Tibial artery (tissue), 4 donors: ENCODE measurements around the gene ZC3H11A.

Experiments
- DNase-seq, 2 donors: peaks; one replicate each; pipeline ENCODE4 v3.0.0-alpha.2; 2019
- H3K27ac ChIP-seq, 2 donors: fragments of 200-600 bp; sonication (generic) in 1 of 2; 1 replicate in 1 of 2; 2 replicates in 1 of 2; pipeline ENCODE4 v1.5.1; 2018 to 2019; ENCODE audit warnings: mild to moderate bottlenecking in 1 of 2
- H3K27me3 ChIP-seq, 2 donors: fragments of 200-600 bp; sonication (generic) in 1 of 2; one replicate each; pipeline versions ENCODE4 v1.5.1 to v1.6.0; 2016 to 2019
- H3K36me3 ChIP-seq, 3 donors: fragments of 200-600 bp; sonication (generic) in 2 of 3; one replicate each; pipeline ENCODE4 v1.5.1; 2016 to 2019; ENCODE audit warnings: mild to moderate bottlenecking in 2 of 3
- H3K4me1 ChIP-seq, 4 donors: fragments of 200-600 bp; sonication (generic) in 2 of 4; 1 replicate in 3 of 4; 2 replicates in 1 of 4; pipeline ENCODE4 v1.5.1; 2016 to 2019
- H3K4me3 ChIP-seq, 2 donors: fragments of 200-600 bp; sonication (generic) in 1 of 2; 1 replicate in 1 of 2; 2 replicates in 1 of 2; pipeline ENCODE4 v1.5.1; 2018 to 2019; ENCODE audit warnings: mild to moderate bottlenecking in 2 of 2
- H3K9me3 ChIP-seq, 3 donors: fragments of 200-600 bp; sonication (generic) in 1 of 3; one replicate each; pipeline ENCODE4 v1.5.1; 2016 to 2019
- intact Hi-C: fragments of 100-400 bp; cut with DNase I; formaldehyde crosslinking; loops from one replicate; pipeline ENCODE4 v1.15.0; 2023; ENCODE audit warnings: low total_unique reads
- TF ChIP-seq, protein P1 (sequence below), 2 experiments: fragments of 200-600 bp in 1 of 2; fragments of 450-650 bp in 1 of 2; IDR thresholded peaks; one replicate each; pipeline ENCODE4 v1.5.1; 2017 to 2019; ENCODE audit warnings: antibody characterized with exemption in 2 of 2, mild to moderate bottlenecking in 1 of 2, moderate library complexity in 1 of 2

Gene ZC3H11A

DNA sequence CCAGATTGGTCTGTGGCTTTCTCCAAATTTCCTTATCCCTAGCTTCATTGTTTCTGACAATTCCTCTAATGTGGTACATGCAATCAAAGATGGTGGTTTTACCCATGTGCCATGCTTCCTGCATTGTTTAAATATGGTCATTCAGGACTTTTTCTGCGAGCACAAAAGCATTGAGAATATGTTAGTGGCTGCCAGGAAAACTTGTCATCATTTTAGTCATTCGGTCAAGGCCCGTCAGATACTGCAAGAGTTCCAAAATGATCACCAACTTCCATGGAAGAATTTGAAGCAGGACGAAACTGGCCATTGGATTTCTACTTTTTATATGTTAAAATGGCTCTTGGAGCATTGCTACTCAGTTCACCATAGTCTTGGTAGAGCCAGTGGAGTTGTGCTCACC lies 3.7 kb downstream of the ZC3H11A start:
- Histone ChIP-seq H3K27me3 (no peaks in the 10 kb centered on the region), H3K9me3 (no peaks in the 10 kb centered on the region), H3K4me3 (no peak overlapping the region), H3K27ac (no peak overlapping the region), H3K4me1 (peaks cover 9 to 76% (median 26%) of the 10 kb centered on the region in 4 donors), H3K36me3 (peaks cover 0 to 10% (median 0%) of the 10 kb centered on the region in 3 donors)
- DNase-seq = no peak
- intact Hi-C loops = no loop called here
- TF ChIP-seq, protein P1, sequence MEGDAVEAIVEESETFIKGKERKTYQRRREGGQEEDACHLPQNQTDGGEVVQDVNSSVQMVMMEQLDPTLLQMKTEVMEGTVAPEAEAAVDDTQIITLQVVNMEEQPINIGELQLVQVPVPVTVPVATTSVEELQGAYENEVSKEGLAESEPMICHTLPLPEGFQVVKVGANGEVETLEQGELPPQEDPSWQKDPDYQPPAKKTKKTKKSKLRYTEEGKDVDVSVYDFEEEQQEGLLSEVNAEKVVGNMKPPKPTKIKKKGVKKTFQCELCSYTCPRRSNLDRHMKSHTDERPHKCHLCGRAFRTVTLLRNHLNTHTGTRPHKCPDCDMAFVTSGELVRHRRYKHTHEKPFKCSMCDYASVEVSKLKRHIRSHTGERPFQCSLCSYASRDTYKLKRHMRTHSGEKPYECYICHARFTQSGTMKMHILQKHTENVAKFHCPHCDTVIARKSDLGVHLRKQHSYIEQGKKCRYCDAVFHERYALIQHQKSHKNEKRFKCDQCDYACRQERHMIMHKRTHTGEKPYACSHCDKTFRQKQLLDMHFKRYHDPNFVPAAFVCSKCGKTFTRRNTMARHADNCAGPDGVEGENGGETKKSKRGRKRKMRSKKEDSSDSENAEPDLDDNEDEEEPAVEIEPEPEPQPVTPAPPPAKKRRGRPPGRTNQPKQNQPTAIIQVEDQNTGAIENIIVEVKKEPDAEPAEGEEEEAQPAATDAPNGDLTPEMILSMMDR (IDR thresholded peaks at IDR 0.05) = no peak

DNA sequence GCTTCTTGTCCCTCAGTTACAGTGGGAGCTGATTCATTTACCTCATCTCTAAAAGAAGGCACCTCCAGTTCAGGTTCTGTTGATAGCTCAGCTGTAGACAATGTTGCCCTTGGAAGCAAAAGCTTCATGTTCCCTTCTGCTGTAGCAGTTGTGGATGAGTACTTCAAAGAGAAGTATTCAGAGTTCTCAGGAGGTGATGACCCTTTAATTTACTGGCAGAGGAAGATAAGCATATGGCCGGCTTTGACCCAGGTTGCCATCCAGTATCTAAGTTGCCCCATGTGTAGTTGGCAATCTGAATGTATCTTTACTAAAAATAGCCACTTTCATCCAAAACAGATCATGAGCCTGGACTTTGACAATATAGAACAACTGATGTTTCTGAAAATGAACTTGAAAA lies 4.5 kb downstream of the ZC3H11A start:
- no peak overlapping the region for H3K27ac ChIP-seq
- DNase-seq = no peak
- no peaks in the 10 kb centered on the region for H3K27me3 ChIP-seq
- H3K4me1 ChIP-seq = peaks cover 9 to 74% (median 26%) of the 10 kb centered on the region in 4 donors
- H3K4me3 ChIP-seq = no peak overlapping the region
- TF ChIP-seq, protein P1 (IDR thresholded peaks at IDR 0.05) = no peak
- H3K9me3 ChIP-seq = no peaks in the 10 kb centered on the region
- H3K36me3 ChIP-seq = peaks cover 0 to 12% (median 0%) of the 10 kb centered on the region in 3 donors
- intact Hi-C loops = no loop called here

GRCh38 chr1:203805689-203806088 lies 10.3 kb downstream of the ZC3H11A start:
- peaks cover 0 to 31% (median 6%) of the 10 kb centered on the region in 3 donors for H3K36me3 ChIP-seq
- peaks cover 0 to 65% (median 10%) of the 10 kb centered on the region in 4 donors for H3K4me1 ChIP-seq
- no peak overlapping the region for H3K4me3 ChIP-seq
- DNase-seq = no peak
- TF ChIP-seq, protein P1 (IDR thresholded peaks at IDR 0.05) = no peak
- H3K9me3 ChIP-seq = no peaks in the 10 kb centered on the region
- intact Hi-C loops = no loop called here
- no peak overlapping the region for H3K27ac ChIP-seq
- no peaks in the 10 kb centered on the region for H3K27me3 ChIP-seq

DNA sequence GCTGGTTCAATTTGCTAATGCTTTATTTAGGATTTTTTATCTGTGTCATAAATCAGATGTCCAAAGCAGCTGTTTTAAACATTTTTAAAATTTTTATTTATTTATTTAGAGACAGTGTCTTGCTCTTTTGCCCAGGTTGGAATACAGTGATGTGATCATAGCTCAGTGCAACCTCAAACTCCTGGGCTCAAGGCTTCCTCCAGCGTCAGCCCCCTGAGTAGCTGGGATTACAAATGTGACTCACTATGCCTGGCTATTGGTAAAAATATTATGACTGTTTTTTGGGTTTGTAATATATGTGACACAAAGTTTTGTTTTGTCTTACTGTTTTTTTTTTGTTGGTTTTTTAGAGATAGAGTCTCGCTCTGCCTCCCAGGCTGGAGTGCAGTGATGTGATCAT lies 11.8 kb downstream of the ZC3H11A start:
- H3K36me3 ChIP-seq = peaks cover 0 to 36% (median 6%) of the 10 kb centered on the region in 3 donors
- TF ChIP-seq, protein P1 (IDR thresholded peaks at IDR 0.05) = no peak

GRCh38 chr1:203813581-203814341 lies 18.3 kb downstream of the ZC3H11A start:
- no peak overlapping the region for H3K27ac ChIP-seq
- no peaks in the 10 kb centered on the region for H3K27me3 ChIP-seq
- no peak for DNase-seq
- peaks cover 0 to 21% (median 5%) of the 10 kb centered on the region in 4 donors for H3K4me1 ChIP-seq
- TF ChIP-seq, protein P1 (IDR thresholded peaks at IDR 0.05) = no peak
- H3K4me3 ChIP-seq = no peak overlapping the region
- intact Hi-C loops = no loop called here
- H3K9me3 ChIP-seq = no peaks in the 10 kb centered on the region
- peaks cover 31 to 52% (median 33%) of the 10 kb centered on the region in 3 donors for H3K36me3 ChIP-seq

More for the DNA sequence above, 11.8 kb downstream of the ZC3H11A start:
- H3K4me1 ChIP-seq = peaks cover 0 to 56% (median 12%) of the 10 kb centered on the region in 4 donors
- no peaks in the 10 kb centered on the region for H3K9me3 ChIP-seq
- no peaks in the 10 kb centered on the region for H3K27me3 ChIP-seq
- H3K27ac ChIP-seq = peak overlapping the region in 1 of 2 donors; percentile 44
- intact Hi-C loops = no loop called here
- DNase-seq = no peak
- H3K4me3 ChIP-seq = no peak overlapping the region
